Spinal cord (tissue), 4 donors: ENCODE results near the gene CWC22. TPM values are rescaled to one million over a fixed set of nuclear protein-coding genes. Genes with fewer than 3 reads are reported as not detected.

ENCODE experiments used
- polyA plus RNA-seq, 2 donors: library from polyadenylated mRNA; unstranded; fragments of 120-200 nt; gene quantifications; one replicate each; pipeline ENCODE4 v1.2.1, GENCODE V29; 2013; ENCODE audit not compliant: insufficient read length in 2 of 2
- small RNA-seq: library from RNA; depleted of rRNA; stranded (forward); fragments of <200 nt; gene quantifications from one replicate; pipeline ENCODE3, GENCODE V24; 2014; ENCODE audit warnings: low replicate concordance
- total RNA-seq, 2 donors: library from RNA; depleted of rRNA in 1 of 2; stranded (reverse); fragments of 120-200 nt in 1 of 2; fragments of >200 nt in 1 of 2; gene quantifications; one replicate each; pipeline versions ENCODE4 v1.2.3 to v1.2.4, GENCODE V29; 2013 to 2014

Gene CWC22
- total and polyA plus RNA-seq, 4 donors = 17.1 to 27.2 (median 21.1) TPM

Small RNAs within 50 kb of the gene (small RNA-seq; reads per million reads assigned to genes)
- not detected for gene RF00416

Other genes starting within 250 kb of the CWC22 start
- gene ZNF385B, start 145.7 kb downstream of the CWC22 start, total RNA-seq = 1 to 10 TPM; 4.4 to 5.0 TPM
- 1 to 10 TPM; 5.8 to 8.6 TPM for gene ZNF385B, start 145.7 kb downstream of the CWC22 start, polyA plus RNA-seq